ENCODE measurements around the gene PHTF2. TPM values are rescaled to one million over a fixed set of nuclear protein-coding genes. Genes with fewer than 3 reads are reported as not detected.

PHTF2 gene
- 33.0 and 38.6 TPM in 2 replicates for total RNA-seq (ENCODE audit: low replicate concordance)

GRCh38 chr7:77798394-77799077, at the start of gene PHTF2, which contains the start of gene TMEM60:
Gene PHTF2, plus strand, starts transcription at chr7:77798773.
Gene TMEM60, minus strand, starts transcription at chr7:77798434. Its CDS starts 4,061 bp downstream, at chr7:77794373.
- Histone ChIP-seq H2AFZ (replicated peaks) (peak within 1 kb of the TSS; percentile 81), H3F3A (ENCODE audit: low read depth) (peaks cover 19% of the 10 kb centered on the region), H4K20me1 (ENCODE audit: low read depth) (peaks cover 6% of the 10 kb centered on the region), H3K4me1 (peaks cover 13% of the 10 kb centered on the region), H3K36me3 (no peaks in the 10 kb centered on the region), H3K27me3 (no peaks in the 10 kb centered on the region), H3K79me2 (ENCODE audit: low read depth) (peaks cover 88% of the 10 kb centered on the region), H3K4me2 (peak within 1 kb of the TSS; percentile 99), H3K27ac (peak within 1 kb of the TSS; percentile 70), H3K9ac (peak within 1 kb of the TSS; percentile 74), H3K4me3 (peak within 1 kb of the TSS; percentile 85), H3K9me3 (ENCODE audit: low read depth) (no peaks in the 10 kb centered on the region)
- peak within 1 kb of the TSS; percentile 97 for H3K27ac Mint-ChIP-seq
- TF ChIP-seq EZH2 (IDR thresholded peaks at IDR 0.05) (no peak), EZH2phosphoT487 (IDR thresholded peaks at IDR 0.05) (no peak)
- TF ChIP-seq, protein P1, sequence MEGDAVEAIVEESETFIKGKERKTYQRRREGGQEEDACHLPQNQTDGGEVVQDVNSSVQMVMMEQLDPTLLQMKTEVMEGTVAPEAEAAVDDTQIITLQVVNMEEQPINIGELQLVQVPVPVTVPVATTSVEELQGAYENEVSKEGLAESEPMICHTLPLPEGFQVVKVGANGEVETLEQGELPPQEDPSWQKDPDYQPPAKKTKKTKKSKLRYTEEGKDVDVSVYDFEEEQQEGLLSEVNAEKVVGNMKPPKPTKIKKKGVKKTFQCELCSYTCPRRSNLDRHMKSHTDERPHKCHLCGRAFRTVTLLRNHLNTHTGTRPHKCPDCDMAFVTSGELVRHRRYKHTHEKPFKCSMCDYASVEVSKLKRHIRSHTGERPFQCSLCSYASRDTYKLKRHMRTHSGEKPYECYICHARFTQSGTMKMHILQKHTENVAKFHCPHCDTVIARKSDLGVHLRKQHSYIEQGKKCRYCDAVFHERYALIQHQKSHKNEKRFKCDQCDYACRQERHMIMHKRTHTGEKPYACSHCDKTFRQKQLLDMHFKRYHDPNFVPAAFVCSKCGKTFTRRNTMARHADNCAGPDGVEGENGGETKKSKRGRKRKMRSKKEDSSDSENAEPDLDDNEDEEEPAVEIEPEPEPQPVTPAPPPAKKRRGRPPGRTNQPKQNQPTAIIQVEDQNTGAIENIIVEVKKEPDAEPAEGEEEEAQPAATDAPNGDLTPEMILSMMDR (IDR thresholded peaks at IDR 0.05): peak; percentile 62
- peak within 1 kb of the TSS; percentile 98 for H3K4me3 Mint-ChIP-seq
- H3K4me1 Mint-ChIP-seq: peaks cover 26% of the 10 kb centered on the region
- H3K36me3 Mint-ChIP-seq: peaks cover 17% of the 10 kb centered on the region
- H3K27me3 Mint-ChIP-seq (ENCODE audit: insufficient read depth, low read depth): no peaks in the 10 kb centered on the region
- peaks cover 2% of the 10 kb centered on the region for H3K9me3 Mint-ChIP-seq
- peak; percentile 99 for DNase-seq (ENCODE audit: low spot score)

DNA sequence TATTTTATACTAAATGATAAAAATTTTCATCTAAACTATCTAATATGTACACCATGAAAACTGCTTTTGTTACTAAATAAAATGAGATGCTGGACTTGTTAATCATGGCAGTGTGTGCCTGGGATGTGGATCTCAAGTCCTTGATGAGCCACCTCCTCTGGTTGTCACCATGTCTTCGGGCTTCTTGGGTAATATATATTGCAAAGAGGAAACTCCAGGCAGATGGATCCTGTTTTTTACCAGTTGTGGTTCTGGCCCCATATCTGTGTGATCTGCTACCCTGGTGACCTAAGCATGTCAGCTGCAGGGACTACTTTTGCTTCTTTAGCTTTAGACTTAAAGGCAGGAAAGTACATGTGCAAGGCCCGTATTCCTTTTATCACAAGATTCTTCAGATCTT, 46.6 kb upstream of the PHTF2 start:
- Histone ChIP-seq H2AFZ (replicated peaks) (no peak overlapping the region), H4K20me1 (ENCODE audit: low read depth) (peaks cover 4% of the 10 kb centered on the region), H3K36me3 (peaks cover 9% of the 10 kb centered on the region), H3K4me1 (no peaks in the 10 kb centered on the region), H3K4me2 (no peak overlapping the region), H3K27me3 (no peaks in the 10 kb centered on the region), H3K79me2 (ENCODE audit: low read depth) (peaks cover 50% of the 10 kb centered on the region), H3F3A (ENCODE audit: low read depth) (peaks cover 2% of the 10 kb centered on the region), H3K9ac (no peak overlapping the region), H3K9me3 (ENCODE audit: low read depth) (no peaks in the 10 kb centered on the region), H3K4me3 (no peak overlapping the region), H3K27ac (no peak overlapping the region)
- H3K27me3 Mint-ChIP-seq (ENCODE audit: insufficient read depth, low read depth): peaks cover 7% of the 10 kb centered on the region
- peaks cover 21% of the 10 kb centered on the region for H3K36me3 Mint-ChIP-seq
- no peaks in the 10 kb centered on the region for H3K4me1 Mint-ChIP-seq
- TF ChIP-seq, protein P1 (IDR thresholded peaks at IDR 0.05): no peak
- TF ChIP-seq EZH2phosphoT487 (IDR thresholded peaks at IDR 0.05): no peak
- no peak for TF ChIP-seq EZH2 (IDR thresholded peaks at IDR 0.05)
- H3K27ac Mint-ChIP-seq: no peak overlapping the region
- no peaks in the 10 kb centered on the region for H3K9me3 Mint-ChIP-seq
- DNase-seq (ENCODE audit: low spot score): no peak
- H3K4me3 Mint-ChIP-seq: no peak overlapping the region

GRCh38 chr7:77753173-77753572, 45.4 kb upstream of the PHTF2 start:
- no peak overlapping the region for H3K9ac ChIP-seq
- peaks cover 9% of the 10 kb centered on the region for H3K36me3 ChIP-seq
- H3K4me1 ChIP-seq: no peaks in the 10 kb centered on the region
- Mint-ChIP-seq H3K27ac (no peak overlapping the region), H3K9me3 (no peaks in the 10 kb centered on the region), H3K36me3 (peaks cover 19% of the 10 kb centered on the region), H3K4me1 (no peaks in the 10 kb centered on the region), H3K27me3 (ENCODE audit: insufficient read depth, low read depth) (peaks cover 5% of the 10 kb centered on the region), H3K4me3 (no peak overlapping the region)
- H3K9me3 ChIP-seq (ENCODE audit: low read depth): no peaks in the 10 kb centered on the region
- no peak overlapping the region for H3K27ac ChIP-seq
- no peak for DNase-seq (ENCODE audit: low spot score)
- no peak for TF ChIP-seq EZH2 (IDR thresholded peaks at IDR 0.05)
- no peak for TF ChIP-seq EZH2phosphoT487 (IDR thresholded peaks at IDR 0.05)
- TF ChIP-seq, protein P1 (IDR thresholded peaks at IDR 0.05): no peak
- H2AFZ ChIP-seq (replicated peaks): no peak overlapping the region
- peaks cover 4% of the 10 kb centered on the region for H4K20me1 ChIP-seq (ENCODE audit: low read depth)
- no peaks in the 10 kb centered on the region for H3K27me3 ChIP-seq
- H3K79me2 ChIP-seq (ENCODE audit: low read depth): peaks cover 44% of the 10 kb centered on the region
- no peak overlapping the region for H3K4me2 ChIP-seq
- H3K4me3 ChIP-seq: no peak overlapping the region
- H3F3A ChIP-seq (ENCODE audit: low read depth): peaks cover 10% of the 10 kb centered on the region
